Stimulated activated CD8-positive, alpha-beta memory T cell treated with anti-CD3 and anti-CD28 coated beads, Interleukin-2, amount 100 ng/mL, for 48 hours (primary cell): Measurements from ENCODE around the gene SCARB2.
A peak's percentile ranks its signal among the peaks of the same experiment; 100 is the strongest.

ENCODE experiments used
- DNase-seq, 2 donors: peaks; one replicate each; pipeline ENCODE4 v3.0.0-alpha.2; 2020; ENCODE audit warnings: low read depth in 2 of 2

The SCARB2 gene

DNA sequence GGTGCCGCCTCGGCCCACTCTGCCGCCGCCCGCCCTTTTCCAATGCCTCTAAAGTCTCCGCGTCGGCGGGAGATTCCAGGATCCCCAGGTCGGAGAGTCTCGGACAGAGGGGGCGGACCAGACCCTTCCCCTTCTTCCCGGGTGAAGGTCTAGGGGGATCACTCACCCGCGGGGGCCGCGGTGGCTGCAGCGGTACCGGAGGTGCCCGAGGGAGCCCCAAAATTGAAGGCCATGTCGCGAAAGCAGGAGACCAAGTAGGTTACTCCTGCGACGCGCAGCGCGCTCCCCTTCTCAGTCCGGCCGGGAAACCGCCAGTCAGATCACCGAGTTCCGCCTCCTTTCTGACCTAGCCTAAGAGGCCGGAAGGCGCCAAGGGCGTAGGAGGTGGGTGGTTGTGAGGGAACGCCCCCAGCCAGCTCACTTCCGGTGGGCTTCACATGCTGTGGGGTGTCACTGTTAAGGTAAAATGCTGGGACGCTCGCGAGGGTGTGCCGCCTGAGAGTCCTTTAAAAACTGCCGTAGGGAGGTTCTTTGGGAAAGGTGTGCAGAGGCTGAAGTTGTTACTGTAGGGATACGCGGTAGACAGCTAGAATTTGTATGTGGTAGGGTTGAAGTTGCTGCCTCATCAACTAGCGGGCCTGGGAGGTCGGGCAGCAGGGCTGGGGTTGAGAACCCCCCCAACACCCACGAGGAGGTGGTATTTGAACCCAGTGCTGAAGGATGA is 65.3 kb downstream of the SCARB2 start, which contains the start of gene NUP54:
Gene NUP54 (minus strand): TSS at position 256 of the 724 bp plus-strand sequence. CDS start 23 bp downstream, at position 233.
- DNase-seq = peak; percentile 91 to 94

DNA sequence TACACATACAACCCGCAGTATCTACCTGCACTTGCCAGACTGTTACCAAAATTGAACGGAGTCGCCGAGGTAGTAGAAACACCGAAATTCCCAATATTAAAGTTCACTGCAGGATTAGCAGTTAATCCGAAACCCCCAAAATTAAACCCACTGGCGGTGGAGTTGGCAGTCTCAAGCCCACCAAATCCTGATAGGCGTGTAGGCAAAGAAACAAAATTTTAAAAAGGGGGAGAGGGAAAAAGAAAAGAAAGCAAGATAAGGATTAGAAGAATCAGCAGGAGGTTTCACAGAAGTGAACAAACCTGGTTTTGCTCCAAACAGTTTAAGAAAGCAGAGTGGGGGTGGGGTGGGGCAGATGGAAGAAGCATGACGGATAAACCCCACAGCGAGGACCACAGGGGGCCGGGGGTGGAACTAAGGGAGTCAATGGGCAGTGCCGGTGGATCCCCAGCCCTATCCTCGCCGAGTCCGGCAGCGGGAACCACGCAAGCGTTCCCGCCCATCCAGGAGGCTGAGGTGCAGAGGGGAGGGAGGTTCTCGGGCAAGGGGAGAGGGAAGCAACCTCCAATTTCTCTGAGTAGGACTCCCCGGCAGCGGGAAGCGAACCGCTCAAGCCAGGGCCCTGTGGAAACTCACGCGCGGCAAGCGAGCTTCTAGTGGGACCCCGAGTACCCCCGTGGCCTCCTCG is 66.0 kb downstream of the SCARB2 start:
- peak; percentile 31 to 46 for DNase-seq

DNA sequence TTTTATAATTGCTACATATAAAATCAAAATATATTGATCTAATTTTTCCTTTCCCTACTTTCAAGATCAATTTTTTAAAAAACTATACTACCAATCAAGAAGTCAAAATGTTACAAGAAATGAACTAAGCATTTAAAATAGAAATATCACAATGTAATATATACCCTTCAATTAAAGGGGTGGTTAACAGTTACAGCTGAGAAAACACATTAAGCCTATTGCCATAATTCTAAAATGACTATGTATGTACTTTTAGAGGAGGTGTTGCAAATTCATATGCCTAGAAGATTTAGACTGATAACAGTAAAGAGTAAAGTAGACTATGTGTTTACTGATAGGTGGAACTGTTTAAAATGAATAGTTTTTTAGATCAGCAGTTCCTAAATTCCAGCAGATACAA is 69.1 kb downstream of the SCARB2 start:
- DNase-seq = no peak

GRCh38 chr4:76141241-76141640 is 72.4 kb downstream of the SCARB2 start:
- DNase-seq = no peak

DNA sequence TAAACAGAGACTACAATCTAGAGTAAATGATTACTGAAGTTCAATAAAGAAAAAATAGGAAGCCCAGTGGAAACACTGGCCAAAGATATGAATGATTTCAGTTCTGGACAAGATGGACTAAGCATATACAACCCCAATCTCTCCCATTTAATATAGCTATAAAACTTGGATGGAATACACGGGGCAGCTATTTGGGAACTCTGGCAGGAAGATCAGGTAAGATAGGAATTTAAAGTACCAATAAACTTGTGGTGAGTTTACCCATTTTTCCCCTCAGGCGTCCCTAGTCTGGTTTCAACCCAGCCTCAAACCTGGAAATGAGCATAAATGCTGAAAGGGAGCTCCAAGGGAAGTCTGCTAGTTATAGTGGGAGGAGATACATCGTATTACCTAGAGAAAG is 85.9 kb downstream of the SCARB2 start:
- no peak for DNase-seq

- DNase-seq = no peak
Observed at GRCh38 chr4:76125816-76126215, 87.8 kb downstream of the SCARB2 start.

DNA sequence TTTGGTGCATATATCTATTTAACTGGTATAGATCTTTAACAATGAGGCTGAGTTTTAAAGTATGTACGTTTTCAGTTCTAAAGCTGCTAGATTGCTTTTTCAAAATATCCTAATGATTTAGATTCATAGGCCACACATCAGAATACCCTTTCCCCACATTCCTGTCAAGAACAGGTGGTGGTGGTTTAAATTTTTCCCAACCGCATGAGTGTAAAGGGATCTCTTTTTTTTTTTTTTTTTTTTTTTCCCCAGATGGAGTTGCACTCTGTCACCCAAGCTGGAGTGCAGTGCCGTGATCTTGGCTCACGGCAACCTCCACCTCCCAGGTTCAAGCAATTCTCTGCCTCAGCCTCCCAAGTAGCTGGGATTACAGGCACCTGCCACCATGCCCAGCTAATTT is 93.4 kb downstream of the SCARB2 start:
- DNase-seq = no peak

DNA sequence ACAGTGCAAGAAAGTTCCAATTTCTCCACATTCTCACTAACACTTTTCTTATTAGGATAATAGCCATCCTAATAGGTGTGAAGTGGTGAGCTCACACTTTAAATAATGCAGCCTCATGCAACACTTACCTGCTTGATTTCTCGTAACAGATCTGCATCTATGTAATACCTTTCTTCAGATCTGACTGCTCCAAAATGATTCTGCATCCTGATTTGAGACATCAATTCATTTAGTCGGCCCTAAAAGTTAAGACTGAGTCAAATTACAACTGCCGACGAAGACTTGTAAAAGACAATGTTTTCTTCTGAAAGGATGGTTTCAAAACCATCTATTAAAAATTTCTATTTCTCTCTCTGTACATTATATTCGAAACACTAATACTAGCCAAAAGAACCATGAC is 96.1 kb downstream of the SCARB2 start:
- DNase-seq = no peak

GRCh38 chr4:76116821-76117220 is 96.8 kb downstream of the SCARB2 start:
- no peak for DNase-seq
